Caco-2 (cell line): ENCODE measurements around the gene EN2. TPM values are rescaled to one million over a fixed set of nuclear protein-coding genes. Genes with fewer than 3 reads are reported as not detected.

Experiments used
- BruUV-seq: library from RNA; stranded (reverse); fragments of 400-500 nt; replicated peaks from 2 replicates; lab custom pipeline; 2021; lab: Mats Ljungman, UMichigan
- CTCF ChIA-PET: fragments of 300-600 bp; sonication (Branson Sonifier 250); formaldehyde crosslinking; loops from one replicate; lab custom pipeline; 2022; ENCODE audit warnings: antibody characterized with exemption; lab: Charles Lee
- POLR2A ChIA-PET: fragments of 300-600 bp; sonication (Branson Sonifier 250); formaldehyde crosslinking; loops from one replicate; lab custom pipeline; 2022; ENCODE audit warnings: antibody characterized with exemption; lab: Charles Lee
- DNase-seq, 2 experiments: peaks; one replicate each; pipeline versions ENCODE4 v3.0.0 to v3.0.0-alpha.2; 2020 to 2022
- H3K27me3 ChIP-seq: replicated peaks from 2 replicates; pipeline ENCODE4 v1.6.0; 2011; ENCODE audit warnings: low read length; ENCODE audit not compliant: control insufficient read depth, insufficient read depth
- H3K36me3 ChIP-seq: 2 replicates; pipeline ENCODE4 v1.5.1; 2011; ENCODE audit warnings: low read length; ENCODE audit not compliant: control insufficient read depth, insufficient read depth
- H3K4me1 ChIP-seq: fragments of 250-450 bp; sonication (Bioruptor Pico); 2 replicates; pipeline ENCODE4 v1.5.1; 2020; ENCODE audit warnings: mild to moderate bottlenecking
- H3K4me3 ChIP-seq: 2 replicates; pipeline ENCODE4 v1.5.1; 2011; ENCODE audit warnings: low read depth, mild to moderate bottlenecking, control low read depth, low read length
- H3K9me3 ChIP-seq: fragments of 250-450 bp; sonication (Bioruptor Pico); 2 replicates; pipeline ENCODE4 v1.5.1; 2020; ENCODE audit warnings: mild to moderate bottlenecking, moderate library complexity
- H3K27ac Mint-ChIP-seq: one replicate; pipeline ENCODE4 v1.8.0; 2022; ENCODE audit warnings: mixed read lengths; ENCODE audit not compliant: unreplicated experiment
- H3K27me3 Mint-ChIP-seq: one replicate; pipeline ENCODE4 v1.8.0; 2022; ENCODE audit warnings: mixed read lengths; ENCODE audit not compliant: insufficient read depth, unreplicated experiment
- H3K36me3 Mint-ChIP-seq: one replicate; pipeline ENCODE4 v1.8.0; 2022; ENCODE audit warnings: mild to moderate bottlenecking, mixed read lengths; ENCODE audit not compliant: insufficient read depth, unreplicated experiment
- H3K4me1 Mint-ChIP-seq: one replicate; pipeline ENCODE4 v1.8.0; 2022; ENCODE audit warnings: low read depth, mixed read lengths; ENCODE audit not compliant: unreplicated experiment
- H3K4me3 Mint-ChIP-seq: one replicate; pipeline ENCODE4 v1.8.0; 2022; ENCODE audit warnings: mild to moderate bottlenecking, moderate library complexity, mixed read lengths; ENCODE audit not compliant: unreplicated experiment
- H3K9me3 Mint-ChIP-seq: one replicate; pipeline ENCODE4 v1.8.0; 2022; ENCODE audit warnings: mixed read lengths; ENCODE audit not compliant: unreplicated experiment
- CTCF ChIP-seq, 2 experiments: fragments of 200-600 bp in 1 of 2; IDR thresholded peaks; 1 replicate in 1 of 2; 2 replicates in 1 of 2; pipeline versions ENCODE4 v1.5.1 to v1.8.0; 2011 to 2022; ENCODE audit warnings: antibody characterized with exemption in 1 of 2, control low read depth in 1 of 2, inconsistent platforms in 1 of 2, low read depth in 1 of 2, low read length in 1 of 2, mild to moderate bottlenecking in 1 of 2, moderate library complexity in 1 of 2; ENCODE audit not compliant: insufficient read depth in 1 of 2, severe bottlenecking in 1 of 2, unreplicated experiment in 1 of 2
- intact Hi-C: fragments of 100-400 bp; cut with micrococcal nuclease; formaldehyde crosslinking; loops from one replicate; pipeline ENCODE4 v1.10.0; 2022; ENCODE audit not compliant: unreplicated experiment
- total RNA-seq: library from RNA; stranded (reverse); gene quantifications from 2 replicates; pipeline ENCODE4 v1.2.3, GENCODE V29; 2022

EN2 gene
- total RNA-seq, 1 experiment from 2014 or later, result 1.5 TPM

GRCh38 chr7:155427411-155428038 is 30.4 kb upstream of the EN2 start:
- intact Hi-C loops, result no loop called here
- TF ChIP-seq CTCF (IDR thresholded peaks at IDR 0.05; ENCODE audit: insufficient read depth in 1 of 2, low read depth in 1 of 2, low read length in 1 of 2, severe bottlenecking in 1 of 2, unreplicated experiment in 1 of 2), result no peak
- ChIA-PET POLR2A (no interaction called here), CTCF (no interaction called here)
- Histone ChIP-seq H3K36me3 (no peaks in the 10 kb centered on the region), H3K27me3 (no peaks in the 10 kb centered on the region), H3K9me3 (no peaks in the 10 kb centered on the region), H3K4me3 (no peak overlapping the region), H3K4me1 (no peaks in the 10 kb centered on the region)
- no peaks in the 10 kb centered on the region for H3K4me1 Mint-ChIP-seq
- H3K36me3 Mint-ChIP-seq, result no peaks in the 10 kb centered on the region
- H3K27ac Mint-ChIP-seq, result no peak overlapping the region
- BruUV-seq, result no TSS peak
- H3K4me3 Mint-ChIP-seq, result no peak overlapping the region
- H3K27me3 Mint-ChIP-seq, result peaks cover 26% of the 10 kb centered on the region
- no peak for DNase-seq
- no peaks in the 10 kb centered on the region for H3K9me3 Mint-ChIP-seq

GRCh38 chr7:155428171-155428834 is 29.6 kb upstream of the EN2 start:
- Histone ChIP-seq H3K4me1 (no peaks in the 10 kb centered on the region), H3K9me3 (no peaks in the 10 kb centered on the region), H3K27me3 (no peaks in the 10 kb centered on the region), H3K36me3 (no peaks in the 10 kb centered on the region), H3K4me3 (no peak overlapping the region)
- TF ChIP-seq CTCF (IDR thresholded peaks at IDR 0.05; ENCODE audit: insufficient read depth in 1 of 2, low read depth in 1 of 2, low read length in 1 of 2, severe bottlenecking in 1 of 2, unreplicated experiment in 1 of 2), result no peak
- H3K27ac Mint-ChIP-seq, result no peak overlapping the region
- POLR2A ChIA-PET, result no interaction called here
- intact Hi-C loops, result no loop called here
- no peak overlapping the region for H3K4me3 Mint-ChIP-seq
- H3K27me3 Mint-ChIP-seq, result peaks cover 26% of the 10 kb centered on the region
- H3K9me3 Mint-ChIP-seq, result no peaks in the 10 kb centered on the region
- CTCF ChIA-PET, result no interaction called here
- no peaks in the 10 kb centered on the region for H3K4me1 Mint-ChIP-seq
- no peaks in the 10 kb centered on the region for H3K36me3 Mint-ChIP-seq
- no TSS peak for BruUV-seq
- no peak for DNase-seq

- ChIA-PET CTCF (no interaction called here), POLR2A (no interaction called here)
- H3K9me3 ChIP-seq, result no peaks in the 10 kb centered on the region
- Mint-ChIP-seq H3K9me3 (no peaks in the 10 kb centered on the region), H3K27ac (no peak overlapping the region), H3K27me3 (peaks cover 26% of the 10 kb centered on the region), H3K4me1 (no peaks in the 10 kb centered on the region), H3K4me3 (no peak overlapping the region), H3K36me3 (no peaks in the 10 kb centered on the region)
- H3K4me3 ChIP-seq, result no peak overlapping the region
- no peaks in the 10 kb centered on the region for H3K4me1 ChIP-seq
- no TSS peak for BruUV-seq
- no peaks in the 10 kb centered on the region for H3K27me3 ChIP-seq
- intact Hi-C loops, result no loop called here
- H3K36me3 ChIP-seq, result no peaks in the 10 kb centered on the region
- no peak for TF ChIP-seq CTCF (IDR thresholded peaks at IDR 0.05; ENCODE audit: insufficient read depth in 1 of 2, low read depth in 1 of 2, low read length in 1 of 2, severe bottlenecking in 1 of 2, unreplicated experiment in 1 of 2)
- DNase-seq, result no peak
Observed at GRCh38 chr7:155429651-155430050, 28.3 kb upstream of the EN2 start.
